K562 (cell line): Measurements from ENCODE around the gene PEX5L. TPM values are rescaled to one million over a fixed set of nuclear protein-coding genes. Genes with fewer than 3 reads are reported as not detected.

Experiments
- ATAC-seq: fragments of 200-7000 bp; cut with Tn5 transposase; 3 replicates; pipeline ENCODE4 v1.9.1; 2020; ENCODE audit warnings: moderate library complexity
- BruUV-seq: library from RNA; stranded (reverse); fragments of 400-500 nt; replicated peaks from 2 replicates; lab custom pipeline; 2021; lab: Mats Ljungman, UMichigan
- CTCF ChIA-PET: fragments of 300-600 bp; formaldehyde crosslinking; extraction: SDS; loops from one replicate; lab custom pipeline; 2021; ENCODE audit warnings: low intra/inter-chr PET ratio; lab: Yijun Ruan, JAX
- POLR2A ChIA-PET: fragments of 300-600, 350-650 bp; sonication (Branson Sonifier 250); formaldehyde crosslinking; extraction: SDS; loops from one replicate; lab custom pipeline; 2021; ENCODE audit warnings: antibody characterized with exemption, inconsistent platforms; lab: Yijun Ruan, JAX
- DNase-seq, 4 experiments: peaks; one replicate each; pipeline versions ENCODE4 v3.0.0 to v3.0.0-alpha.2; 2011 to 2018; ENCODE audit warnings: low spot score in 3 of 4, mixed read lengths in 3 of 4; ENCODE audit errors: extremely low read depth in 1 of 4
- FAIRE-seq: peaks from 2 replicates; lab custom pipeline; 2011; peaks lifted over from hg19 to GRCh38; lab: Jason Lieb, UNC
- H2AFZ ChIP-seq: 2 replicates; pipeline ENCODE4 v1.6.0; 2011; ENCODE audit warnings: low read depth, low read length, control low read depth, inconsistent platforms
- H3K27ac ChIP-seq: fragments of 200-600 bp; 3 replicates; pipeline ENCODE4 v1.8.0; 2011; ENCODE audit warnings: low read depth, mild to moderate bottlenecking, control low read depth, inconsistent platforms, low read length, moderate library complexity, mixed read lengths; ENCODE audit errors: extremely low read depth
- H3K27me3 ChIP-seq, 2 experiments: fragments of 300-600 bp in 1 of 2; 2 replicates in 1 of 2; 3 replicates in 1 of 2; pipeline versions ENCODE4 v1.6.0 to v1.8.0; 2011; ENCODE audit warnings: inconsistent platforms in 2 of 2, low read length in 2 of 2, mild to moderate bottlenecking in 1 of 2, mixed read lengths in 1 of 2, moderate library complexity in 1 of 2; ENCODE audit not compliant: control insufficient read depth in 2 of 2, insufficient read depth in 2 of 2
- H3K36me3 ChIP-seq: fragments of 300-600 bp; 3 replicates; pipeline ENCODE4 v1.8.0; 2011; ENCODE audit warnings: mild to moderate bottlenecking, low read length, inconsistent platforms; ENCODE audit not compliant: control insufficient read depth, insufficient read depth
- H3K4me1 ChIP-seq, 2 experiments: fragments of 200-600 bp in 1 of 2; replicated peaks in 1 of 2; 2 replicates in 1 of 2; 3 replicates in 1 of 2; pipeline versions ENCODE4 v1.5.1 to v1.8.0; 2011; ENCODE audit warnings: inconsistent platforms in 2 of 2, low read length in 2 of 2, mild to moderate bottlenecking in 1 of 2, mixed read lengths in 1 of 2, moderate library complexity in 1 of 2; ENCODE audit not compliant: control insufficient read depth in 2 of 2, insufficient read depth in 2 of 2
- H3K4me2 ChIP-seq: 2 replicates; pipeline ENCODE4 v1.6.1; 2011; ENCODE audit warnings: low read length, control low read depth, inconsistent platforms, mixed read lengths; ENCODE audit not compliant: insufficient read depth
- H3K4me3 ChIP-seq: fragments of 200-600 bp; sonication (generic), shearing (Covaris generic); 2 replicates; pipeline ENCODE4 v1.5.1; 2016; ENCODE audit warnings: control low read depth, inconsistent platforms
- H3K79me2 ChIP-seq: fragments of 200-600 bp; 3 replicates; pipeline ENCODE4 v1.8.0; 2011; ENCODE audit warnings: low read length, inconsistent platforms; ENCODE audit not compliant: control insufficient read depth, insufficient read depth
- H3K9ac ChIP-seq, 2 experiments: 2 replicates each; pipeline versions ENCODE4 v1.6.0 to v1.6.1; 2011; ENCODE audit warnings: low read depth in 2 of 2, low read length in 2 of 2, control low read depth in 1 of 2, inconsistent platforms in 1 of 2, mild to moderate bottlenecking in 1 of 2, mixed read lengths in 1 of 2; ENCODE audit not compliant: insufficient read depth in 1 of 2
- H3K9me1 ChIP-seq: one replicate; pipeline ENCODE4 v1.6.0; 2011; ENCODE audit warnings: inconsistent platforms, mild to moderate bottlenecking, low read length, moderate library complexity; ENCODE audit not compliant: control insufficient read depth, insufficient read depth
- H3K9me3 ChIP-seq: replicated peaks from 2 replicates; pipeline ENCODE4 v1.5.1; 2011; ENCODE audit warnings: low read depth, low read length, inconsistent platforms; ENCODE audit not compliant: control insufficient read depth, insufficient read depth
- H4K20me1 ChIP-seq: replicated peaks from 2 replicates; pipeline ENCODE4 v1.6.1; 2011; ENCODE audit warnings: low read length, inconsistent platforms, mixed read lengths; ENCODE audit not compliant: control insufficient read depth, insufficient read depth
- ATF2 ChIP-seq: sonication (generic); formaldehyde crosslinking; IDR thresholded peaks from 2 replicates; pipeline ENCODE4 v1.8.1; 2022; ENCODE audit warnings: missing genetic modification reagents
- ATF3 ChIP-seq, 2 experiments: fragments of 450-650 bp in 1 of 2; sonication (generic) in 1 of 2; formaldehyde crosslinking in 1 of 2; IDR thresholded peaks in 1 of 2; conservative IDR thresholded peaks in 1 of 2; 2 replicates each; pipeline versions ENCODE4 v1.6.1 to v1.8.1; 2016 to 2023; ENCODE audit warnings: mild to moderate bottlenecking in 2 of 2, moderate library complexity in 2 of 2, inconsistent platforms in 1 of 2, missing genetic modification reagents in 1 of 2
- BDP1 ChIP-seq: IDR thresholded peaks from 3 replicates; pipeline ENCODE4 v1.6.1; 2011; ENCODE audit not compliant: insufficient read length, insufficient read depth
- CC2D1A ChIP-seq: fragments of 450-650 bp; IDR thresholded peaks from 2 replicates; pipeline ENCODE4 v1.6.1; 2017; ENCODE audit warnings: mild to moderate bottlenecking
- HINFP ChIP-seq: fragments of 450-650 bp; conservative IDR thresholded peaks from 2 replicates; pipeline ENCODE4 v1.6.1; 2016; ENCODE audit warnings: missing genetic modification characterization, low read depth, mild to moderate bottlenecking, control low read depth, missing compliant biosample characterization
- HNRNPL ChIP-seq: fragments of 200-400 bp; formaldehyde crosslinking; IDR thresholded peaks from 2 replicates; pipeline ENCODE4 v1.6.1; 2017; ENCODE audit warnings: low read depth, mild to moderate bottlenecking, low read length
- KAT8 ChIP-seq: fragments of 450-650 bp; IDR thresholded peaks from 2 replicates; pipeline ENCODE4 v1.6.1; 2016; ENCODE audit warnings: low read depth, mild to moderate bottlenecking
- MXI1 ChIP-seq: IDR thresholded peaks from 2 replicates; pipeline ENCODE4 v1.6.1; 2011; ENCODE audit warnings: low read depth, mild to moderate bottlenecking, improper control_type of control experiment, low read length
- NEUROD1 ChIP-seq: fragments of 150-350 bp; IDR thresholded peaks from 2 replicates; pipeline ENCODE4 v1.6.1; 2014; ENCODE audit warnings: borderline replicate concordance, low read length, low read depth; ENCODE audit not compliant: partially characterized antibody
- NFE2 ChIP-seq: IDR thresholded peaks from 2 replicates; pipeline ENCODE4 v1.6.1; 2014; ENCODE audit warnings: antibody characterized with exemption, low read depth
- NUFIP1 ChIP-seq: fragments of 450-650 bp; IDR thresholded peaks from 2 replicates; pipeline ENCODE4 v1.6.1; 2018; ENCODE audit not compliant: partially characterized antibody
- RFX1 ChIP-seq: fragments of 450-650 bp; IDR thresholded peaks from 2 replicates; pipeline ENCODE4 v1.6.1; 2016; ENCODE audit warnings: mild to moderate bottlenecking, moderate library complexity
- RHOXF2B ChIP-seq: fragments of 250-450 bp; sonication (Bioruptor Pico); conservative IDR thresholded peaks from 2 replicates; pipeline ENCODE4 v1.5.1; 2021
- THRB ChIP-seq: fragments of 450-650 bp; formaldehyde crosslinking; conservative IDR thresholded peaks from 2 replicates; pipeline ENCODE4 v1.4.0; 2022; ENCODE audit warnings: mild to moderate bottlenecking, missing genetic modification characterization
- ZKSCAN8 ChIP-seq: fragments of 200-800 bp; sonication (Bioruptor generic); IDR thresholded peaks from 2 replicates; pipeline ENCODE4 v1.6.1; 2016; ENCODE audit warnings: missing genetic modification characterization, missing compliant biosample characterization
- ZNF124 ChIP-seq: sonication (generic); formaldehyde crosslinking; IDR thresholded peaks from 2 replicates; pipeline ENCODE4 v1.8.1; 2022; ENCODE audit warnings: missing genetic modification reagents
- ZNF280A ChIP-seq: fragments of 450-650 bp; IDR thresholded peaks from 2 replicates; pipeline ENCODE4 v1.6.1; 2018; ENCODE audit warnings: mild to moderate bottlenecking, low read depth; ENCODE audit not compliant: partially characterized antibody
- WGBS: fragments of 100-300 bp; shearing (Covaris generic); methylation state at CpG from one replicate; pipeline ENCODE4 v1.1.6; 2016; ENCODE audit warnings: low coverage, mixed read lengths; ENCODE audit not compliant: insufficient coverage; ENCODE audit errors: missing lambda C conversion rate; 5-methylcytosine and 5-hydroxymethylcytosine counted together
- in situ Hi-C: fragments of 300-500 bp; cut with MboI; formaldehyde crosslinking; loops from 4 replicates; pipeline ENCODE4 v1.15.0; 2018; ENCODE audit warnings: inconsistent platforms, mixed read lengths
- intact Hi-C: fragments of 100-400 bp; cut with micrococcal nuclease; formaldehyde crosslinking; loops from 2 replicates; pipeline ENCODE4 v1.14.2; 2022
- polyA plus RNA-seq, 8 experiments: library from polyadenylated mRNA; depleted of rRNA in 4 of 8; stranded (reverse) in 5 of 8; unstranded in 3 of 8; fragments of >200 nt; fragmentation: Nextera tagmentation in 2 of 8; fragmentation: Illumina TruSeq in 1 of 8; extraction: Ambion mirVana in 2 of 8; extraction: Trizol in 1 of 8; gene quantifications; 2 replicates each; pipeline versions ENCODE4 v1.2.1 to v1.2.3, GENCODE V29; 2011 to 2014; ENCODE audit warnings: inconsistent platforms in 1 of 8, missing spikeins in 1 of 8
- total RNA-seq, 7 experiments: library from RNA; depleted of rRNA in 6 of 7; stranded (reverse); fragments of >200 nt in 6 of 7; fragmentation: Illumina TruSeq in 2 of 7; extraction: Trizol in 2 of 7; gene quantifications; 2 replicates each; pipeline versions ENCODE4 v1.2.1 to v1.2.3, GENCODE V29; 2011 to 2021; ENCODE audit warnings: low replicate concordance in 1 of 7

Gene PEX5L
- total and polyA plus RNA-seq, 9 of the 15 experiments (the other 6 are each of a cell fraction or from before 2014, with no cell fraction given) = not detected

- 0% methylated on average over 7 of the region's 7 CpGs for WGBS
- in situ Hi-C loops = no loop called here
- TF ChIP-seq ZKSCAN8 (CRISPR knock-in tag) = no peak
- no peak for TF ChIP-seq THRB
- TF ChIP-seq ZNF124 (CRISPR knock-in tag) = no peak
- no peak for TF ChIP-seq BDP1
- no peak for TF ChIP-seq ATF3 (IDR thresholded peaks at IDR 0.05)
- no peak for TF ChIP-seq ATF3 (CRISPR knock-in tag; conservative IDR thresholded peaks at IDR 0.05)
- TF ChIP-seq MXI1 = no peak
- TF ChIP-seq NEUROD1 = no peak
- TF ChIP-seq RFX1 = no peak
- no peak for TF ChIP-seq ATF2 (CRISPR knock-in tag)
- no peak for TF ChIP-seq HNRNPL
- TF ChIP-seq NUFIP1 = no peak
- no peak for TF ChIP-seq RHOXF2B
- no peak for TF ChIP-seq HINFP (tag)
- TF ChIP-seq ZNF280A = no peak
- no peak for TF ChIP-seq KAT8
- no peak for TF ChIP-seq CC2D1A
- no peak for TF ChIP-seq NFE2
Observed at GRCh38 chr3:179945569-179945968, 91.2 kb downstream of the PEX5L start.

More at GRCh38 chr3:179945569-179945968, 91.2 kb downstream of the PEX5L start:
- ChIA-PET POLR2A (no interaction called here), CTCF (interaction anchor here (0.6 kb wide), 1 partner anchor 831 kb away, joined by 3 read pairs; no protein-coding TSS in a partner anchor)
- H2AFZ ChIP-seq = no peak overlapping the region
- intact Hi-C loops = no loop called here
- no peaks in the 10 kb centered on the region for H3K27me3 ChIP-seq
- H3K27ac ChIP-seq = no peak overlapping the region
- H3K36me3 ChIP-seq = no peaks in the 10 kb centered on the region
- no peaks in the 10 kb centered on the region for H3K9me1 ChIP-seq
- DNase-seq = no peak
- no peaks in the 10 kb centered on the region for H3K79me2 ChIP-seq
- FAIRE-seq = no peak
- H3K4me2 ChIP-seq = no peak overlapping the region
- BruUV-seq = no TSS peak
- ATAC-seq = no peak
- H3K4me3 ChIP-seq = no peak overlapping the region
- H3K9ac ChIP-seq = no peak overlapping the region
- H3K4me1 ChIP-seq = peaks cover 0 to 5% of the 10 kb centered on the region in 2 experiments; a peak in 2 of 5 replicates
- H3K9me3 ChIP-seq = no peaks in the 10 kb centered on the region
- H4K20me1 ChIP-seq = no peaks in the 10 kb centered on the region
